GM21619 (cell line): ENCODE measurements around the gene PBX1.

ENCODE experiments used
- ATAC-seq: cut with Tn5 transposase; IDR thresholded peaks from one replicate; pipeline ENCODE4 v1.9.1; 2021; ENCODE audit not compliant: unreplicated experiment

Gene PBX1

DNA sequence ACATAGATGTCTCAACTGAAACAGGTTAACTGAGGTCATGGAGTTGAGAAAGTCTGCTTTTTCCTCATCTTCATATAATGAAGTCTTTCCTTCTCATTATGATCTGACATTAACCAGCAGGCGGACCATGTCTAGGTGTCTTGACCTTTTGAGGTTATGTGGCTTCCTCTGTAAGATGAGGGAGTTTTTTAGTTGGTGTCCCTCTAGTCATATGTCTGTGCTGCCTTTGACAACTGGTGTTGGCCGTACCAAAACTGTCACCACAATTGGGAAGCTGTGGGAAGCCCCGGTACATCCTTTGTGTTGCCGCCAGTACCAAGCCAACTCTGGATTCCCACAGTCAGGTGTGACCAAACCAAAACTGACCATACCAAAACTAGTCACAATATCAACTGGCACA is 105.1 kb downstream of the PBX1 start:
- no peak for ATAC-seq

GRCh38 chr1:164667001-164667400 is 108.0 kb downstream of the PBX1 start:
- no peak for ATAC-seq

GRCh38 chr1:164667600-164667999 is 108.6 kb downstream of the PBX1 start:
- ATAC-seq, result no peak

DNA sequence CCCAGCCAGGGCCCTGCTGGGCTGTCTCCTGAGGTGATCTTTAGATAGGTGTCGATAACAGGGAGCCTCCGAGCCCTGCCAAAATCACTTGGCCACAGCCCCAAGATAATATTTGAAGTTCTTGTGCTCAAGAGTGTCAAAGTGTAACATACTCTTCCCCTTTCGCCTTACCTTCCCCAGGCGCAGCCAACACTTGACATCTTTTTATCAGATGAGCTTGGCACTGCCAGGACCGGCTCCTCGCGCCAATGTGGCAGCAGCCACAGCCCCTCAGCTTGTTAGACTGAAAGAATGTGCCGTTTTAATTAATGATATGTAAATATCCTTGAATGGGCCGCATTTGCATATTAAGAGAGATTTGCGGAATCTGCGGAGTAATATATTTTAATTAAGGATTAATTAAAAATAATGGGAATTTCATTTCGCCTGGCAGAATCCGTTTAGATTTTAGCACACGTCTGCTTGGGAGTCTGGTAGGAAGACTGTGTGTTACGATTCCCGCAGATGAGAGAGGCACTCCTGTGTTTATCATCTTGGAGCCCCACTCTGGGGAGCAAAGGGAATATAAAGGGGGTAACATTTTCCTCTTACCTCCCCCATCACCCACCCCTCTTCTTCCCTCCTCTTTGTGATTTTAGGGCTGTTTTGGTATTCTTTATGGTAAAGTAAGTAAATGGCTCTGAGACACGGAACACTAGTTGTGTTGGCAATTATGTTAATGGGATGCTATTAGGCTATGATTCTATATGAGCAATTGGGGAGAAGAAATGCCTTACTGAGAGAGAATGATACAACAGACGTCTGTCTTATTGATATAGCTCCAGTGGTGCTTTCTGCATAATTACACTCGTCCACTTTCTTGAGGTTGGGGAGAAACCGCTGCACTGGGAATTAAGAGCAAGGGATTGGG is 109.8 kb downstream of the PBX1 start:
- ATAC-seq, result no peak

DNA sequence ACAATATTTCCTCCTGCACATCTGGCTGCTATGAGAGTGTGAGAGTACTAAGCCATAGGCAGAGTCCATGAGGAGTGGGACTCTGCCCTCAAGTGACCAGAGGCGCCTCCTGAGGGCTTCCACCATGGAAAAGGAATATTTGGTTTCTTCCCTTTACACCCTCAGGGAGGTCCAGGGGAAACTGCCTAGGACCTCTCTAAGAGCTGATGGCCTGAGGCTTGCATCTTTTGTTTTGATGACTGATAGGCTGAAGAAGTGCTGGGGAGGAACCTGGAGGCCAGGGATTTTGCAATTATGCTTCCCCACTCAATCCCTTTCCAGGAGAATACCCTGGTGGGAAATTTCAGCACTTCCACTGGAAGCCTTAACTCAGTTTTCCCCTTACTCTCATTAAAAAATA is 111.0 kb downstream of the PBX1 start:
- no peak for ATAC-seq

DNA sequence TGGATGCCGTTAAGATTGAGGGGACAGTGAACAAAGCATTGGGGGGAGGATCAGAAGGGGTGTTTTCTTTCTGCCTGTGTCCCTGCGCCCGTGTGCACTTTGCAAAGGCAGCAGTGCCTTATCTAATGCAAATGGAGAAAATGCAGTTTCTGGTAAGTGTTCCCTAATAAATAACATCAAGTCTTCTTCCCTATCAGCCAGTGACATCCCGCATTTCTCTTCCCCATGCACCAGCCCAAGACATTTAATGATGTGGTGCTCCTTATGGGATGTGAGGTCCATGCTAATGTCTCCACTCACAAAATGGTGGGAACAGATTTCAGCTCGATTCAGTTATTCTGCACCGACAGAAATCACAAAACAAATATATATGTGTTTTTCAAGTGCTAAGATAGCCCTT is 111.8 kb downstream of the PBX1 start:
- no peak for ATAC-seq

DNA sequence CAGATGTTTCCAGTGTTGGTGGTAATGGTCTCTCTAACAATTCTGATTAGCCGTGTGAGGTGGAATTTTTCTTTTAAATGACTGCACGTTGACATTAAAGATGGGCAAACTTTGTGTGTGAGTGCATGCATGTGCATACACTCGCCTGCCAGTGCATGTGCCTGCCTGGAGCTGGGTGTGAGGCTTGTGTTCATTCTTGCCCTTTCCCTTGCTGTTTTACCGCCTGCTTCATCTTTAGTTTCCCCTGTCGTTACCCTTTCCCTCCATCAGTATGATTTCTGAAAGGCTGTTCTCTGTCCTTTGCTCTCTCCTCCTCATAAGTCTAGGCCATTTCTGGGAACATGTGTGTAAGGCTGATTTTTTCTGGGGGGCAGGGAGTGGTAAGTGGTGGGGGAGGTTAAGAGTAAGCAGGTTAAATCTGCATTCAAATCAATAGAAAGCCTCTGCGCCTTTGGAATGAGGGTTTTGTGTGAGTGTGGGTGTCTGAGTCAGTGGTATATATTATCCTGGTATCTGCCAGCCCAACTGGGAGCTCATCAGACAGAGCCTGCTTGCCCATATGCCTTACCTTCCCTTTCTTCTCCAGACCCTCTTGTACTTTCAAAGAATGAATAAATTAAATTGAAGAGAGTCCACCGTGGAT is 112.5 kb downstream of the PBX1 start:
- ATAC-seq, result no peak

GRCh38 chr1:164671966-164672571 is 113.1 kb downstream of the PBX1 start:
- ATAC-seq, result no peak

DNA sequence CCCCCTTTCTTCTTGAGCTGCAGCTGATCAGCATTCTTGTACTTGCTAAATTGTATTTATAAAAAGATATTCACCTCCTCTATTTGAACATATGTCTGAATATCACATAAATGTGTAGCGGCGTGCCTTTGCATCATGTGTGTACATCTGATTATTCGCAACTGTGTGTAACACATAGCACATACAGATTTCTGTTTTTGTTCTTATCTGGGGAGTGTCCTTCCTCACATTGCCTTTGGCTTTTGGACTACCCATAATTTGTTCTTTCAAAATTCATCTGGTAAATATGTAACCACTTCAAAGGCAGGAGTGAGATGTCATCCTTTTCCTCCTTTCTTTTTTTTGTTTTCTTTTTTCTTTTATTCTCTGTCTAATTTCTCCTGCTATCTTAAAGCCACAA is 113.6 kb downstream of the PBX1 start:
- no peak for ATAC-seq

- no peak for ATAC-seq
Observed at GRCh38 chr1:164673584-164674214, 114.7 kb downstream of the PBX1 start.

GRCh38 chr1:164675342-164675904 is 116.4 kb downstream of the PBX1 start:
- no peak for ATAC-seq

- ATAC-seq, result no peak
Observed at GRCh38 chr1:164678136-164678700, 119.2 kb downstream of the PBX1 start.

DNA sequence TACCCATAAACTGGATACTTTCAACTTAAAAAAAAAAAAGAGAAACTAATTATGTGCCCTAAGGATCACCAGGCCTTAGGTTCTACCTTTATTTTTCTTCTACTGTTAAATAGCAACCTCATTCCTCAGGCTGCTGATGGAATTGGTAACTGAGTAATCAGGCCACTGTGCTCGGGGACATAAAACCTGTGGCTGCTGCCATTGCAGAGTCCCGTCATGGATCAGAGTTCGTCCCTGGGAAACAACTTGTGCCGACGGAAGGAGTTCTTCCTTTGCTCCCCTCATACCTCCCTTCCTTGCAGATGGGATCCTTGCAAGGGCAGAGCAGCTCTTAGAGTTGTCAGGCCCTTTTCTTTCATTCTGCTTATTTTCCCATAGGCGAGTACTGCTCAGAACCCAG is 123.6 kb downstream of the PBX1 start:
- ATAC-seq, result no peak

- no peak for ATAC-seq
Observed at GRCh38 chr1:164683235-164683634, 124.3 kb downstream of the PBX1 start.

DNA sequence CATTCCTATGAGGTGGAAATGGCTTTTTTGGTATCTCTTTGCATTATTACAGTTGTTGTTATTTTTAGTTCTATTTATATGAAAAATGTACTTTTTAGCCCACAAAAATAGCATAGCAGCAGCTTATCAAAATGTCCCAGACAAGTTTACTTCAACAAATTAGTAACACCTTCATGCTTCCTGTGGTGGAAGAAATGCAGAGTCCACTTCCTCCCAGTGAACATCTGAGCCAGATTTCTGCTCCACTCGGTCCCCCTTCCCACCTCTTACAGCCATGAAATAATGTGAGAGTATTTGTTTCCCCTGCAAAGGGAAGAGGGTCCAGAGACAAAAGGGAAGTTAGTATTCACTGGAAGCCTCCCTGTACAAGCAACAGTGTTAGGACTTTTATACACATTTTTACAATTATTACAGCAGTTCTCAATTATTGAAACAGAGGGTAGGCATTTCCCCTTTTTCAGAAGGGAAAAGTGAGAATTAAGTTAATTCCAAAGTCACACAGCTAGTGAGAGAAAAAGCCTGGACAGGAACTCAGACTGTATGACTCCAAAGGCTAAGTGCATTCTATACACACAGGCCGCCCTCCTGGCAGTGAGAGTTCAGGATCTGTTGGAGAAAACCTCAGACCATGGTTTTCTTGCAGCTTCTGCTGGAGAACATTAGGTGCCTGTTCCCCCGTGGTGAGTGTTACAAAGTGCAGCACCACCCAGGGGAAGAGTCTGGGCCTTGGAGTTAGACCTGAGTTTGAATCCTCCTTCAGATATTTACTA is 126.5 kb downstream of the PBX1 start:
- no peak for ATAC-seq

- no peak for ATAC-seq
Observed at GRCh38 chr1:164687777-164688176, 128.8 kb downstream of the PBX1 start.

DNA sequence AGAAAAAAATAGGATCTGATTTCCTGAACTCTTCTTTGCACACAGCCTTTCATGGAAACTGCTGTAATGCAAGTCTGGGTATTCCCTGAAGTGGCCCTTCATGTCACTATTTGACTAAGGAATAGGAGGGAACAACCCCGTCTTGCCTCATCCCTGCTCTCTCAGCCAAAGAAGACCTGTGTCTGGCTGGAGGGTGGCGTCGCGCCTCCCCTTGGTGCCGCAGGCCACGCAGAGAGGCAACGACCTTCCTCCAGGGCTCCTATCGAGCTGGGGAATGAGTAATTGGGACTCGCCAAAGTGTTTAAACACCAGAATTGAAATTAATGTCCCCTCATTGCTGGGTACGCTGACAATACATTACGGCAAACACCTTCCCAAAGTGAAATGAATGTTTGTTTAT is 129.8 kb downstream of the PBX1 start:
- ATAC-seq, result no peak

DNA sequence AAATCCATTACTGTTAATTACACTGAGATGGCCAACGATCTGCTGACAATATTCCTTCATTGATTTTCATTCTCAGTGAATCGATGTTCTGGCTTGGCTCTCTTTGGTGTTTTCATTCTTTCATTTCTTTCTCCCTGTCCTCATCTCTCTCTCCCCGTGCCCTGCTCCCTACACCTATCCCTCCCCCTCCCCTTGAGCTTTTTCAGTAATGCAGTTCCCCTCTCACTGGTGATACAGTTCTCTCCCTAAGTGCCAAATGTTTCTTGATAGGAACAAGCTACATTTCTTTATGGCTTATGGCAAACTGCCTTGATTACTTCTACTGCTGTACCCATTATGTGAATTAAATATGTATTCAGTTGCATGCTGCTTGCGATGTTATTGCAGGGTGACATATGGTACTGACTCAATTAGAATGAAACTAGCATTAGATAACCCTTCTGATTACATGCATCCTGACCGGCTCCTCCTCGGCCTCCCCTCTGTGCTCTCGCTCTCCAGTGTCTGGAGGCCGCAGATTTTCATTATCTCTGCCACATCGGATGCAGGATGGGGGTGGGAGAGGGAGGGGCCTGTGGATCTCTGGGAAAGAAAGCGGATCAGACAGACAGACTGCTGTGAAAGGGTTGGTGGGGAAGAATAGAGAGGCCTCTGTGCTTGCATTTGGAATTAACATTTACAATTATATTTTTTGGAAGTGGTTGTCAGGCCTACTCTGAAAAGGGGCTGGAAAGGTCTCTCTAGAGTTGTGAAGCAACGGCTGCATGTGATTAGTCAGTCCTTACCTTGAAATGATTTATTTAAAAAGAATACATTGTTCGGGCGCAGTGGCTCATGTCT is 130.9 kb downstream of the PBX1 start:
- ATAC-seq, result no peak

DNA sequence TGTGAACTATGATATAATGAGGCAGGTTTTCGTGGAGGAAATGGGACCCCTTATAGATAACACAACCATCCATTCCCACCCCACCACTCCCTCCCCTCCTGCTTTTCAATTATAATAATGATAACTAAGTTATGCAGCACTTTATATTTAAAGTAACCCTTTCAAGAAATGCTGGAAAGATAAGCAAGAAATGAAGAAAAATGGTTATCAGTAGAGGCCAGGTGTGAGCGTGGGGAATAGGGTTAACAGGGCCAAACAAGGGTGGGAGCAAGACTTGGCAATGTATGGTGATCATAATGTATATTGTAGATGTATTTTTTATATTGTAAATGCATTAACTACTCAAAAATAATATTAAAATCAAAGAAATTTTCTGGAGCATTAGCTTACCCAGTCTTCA is 133.4 kb downstream of the PBX1 start:
- no peak for ATAC-seq
